Measurements from ENCODE around the gene NKX3-2.

NKX3-2 gene

DNA sequence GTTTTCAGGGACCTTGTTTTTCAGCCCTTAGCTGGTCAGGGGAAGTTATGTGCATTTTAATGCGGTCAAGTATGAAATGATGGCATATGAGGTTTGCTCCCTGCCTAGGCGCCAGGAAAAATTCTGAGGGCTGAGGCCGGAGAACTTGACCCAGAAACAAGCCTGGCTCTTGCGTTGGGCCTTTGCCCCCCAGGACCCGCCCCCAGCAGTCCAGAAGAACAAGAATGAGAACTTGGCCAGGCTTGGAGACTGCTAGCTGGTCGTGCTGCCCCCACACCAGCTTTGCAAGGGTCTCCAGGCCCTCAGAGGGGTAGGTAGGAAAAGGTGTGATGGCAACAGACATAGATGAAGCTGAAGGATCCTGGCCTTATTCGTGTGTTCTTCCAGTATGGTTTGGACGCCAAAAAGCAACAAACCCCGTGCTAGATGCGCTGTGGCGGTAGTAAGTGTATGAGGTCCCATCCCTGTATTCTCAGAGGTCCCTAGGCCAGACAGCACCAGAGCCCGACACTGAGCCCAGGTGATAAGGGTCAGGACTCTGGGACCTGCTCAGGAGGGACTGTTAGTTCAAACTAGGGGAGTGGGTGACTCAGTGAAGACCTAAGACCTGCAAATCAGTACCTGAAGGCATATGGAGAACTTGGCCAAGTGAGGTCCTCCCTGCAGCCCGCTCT lies 10.5 kb downstream of the NKX3-2 start:
- H3K36me3 ChIP-seq (ENCODE audit: control insufficient read depth in 2 of 2, insufficient read depth in 2 of 2, low read length in 2 of 2), result no peaks in the 10 kb centered on the region
- no peak overlapping the region for H3K27ac ChIP-seq (ENCODE audit: low read depth in 2 of 2, low read length in 2 of 2)
- H3K4me3 ChIP-seq (ENCODE audit: low read length in 2 of 2), result no peak overlapping the region
- H3K9ac ChIP-seq (ENCODE audit: low read depth in 1 of 2, low read length in 2 of 2), result no peak overlapping the region
- no peaks in the 10 kb centered on the region for H3K9me3 ChIP-seq (ENCODE audit: control insufficient read depth in 2 of 2, low read length in 2 of 2)
- H3K4me1 ChIP-seq (ENCODE audit: control insufficient read depth in 2 of 2, insufficient read depth in 2 of 2, low read length in 2 of 2), result no peaks in the 10 kb centered on the region
- peaks cover 63 to 67% of the 10 kb centered on the region in 2 donors for H3K27me3 ChIP-seq (ENCODE audit: control insufficient read depth in 2 of 2, insufficient read depth in 2 of 2, low read length in 2 of 2)

DNA sequence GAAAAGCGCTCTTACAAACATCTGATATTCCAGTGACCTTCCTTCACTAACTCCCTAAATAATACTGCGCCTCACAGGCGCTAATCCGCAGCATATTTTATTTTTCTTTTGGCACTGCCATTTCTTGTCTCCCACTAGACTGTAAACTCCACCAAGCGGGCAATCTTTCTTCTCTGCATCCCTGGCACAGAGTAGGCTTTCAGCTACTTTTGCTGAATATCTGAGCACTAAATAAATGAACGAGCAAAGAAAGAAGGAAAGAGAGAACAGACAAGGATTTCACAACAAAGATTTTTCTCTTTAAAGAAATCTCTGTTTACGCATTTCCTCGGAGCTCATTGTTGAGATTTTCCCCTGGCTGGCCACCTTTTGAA lies 12.7 kb downstream of the NKX3-2 start:
- Histone ChIP-seq H3K4me3 (ENCODE audit: low read length in 2 of 2) (no peak overlapping the region), H3K27me3 (ENCODE audit: control insufficient read depth in 2 of 2, insufficient read depth in 2 of 2, low read length in 2 of 2) (peaks cover 69 to 70% of the 10 kb centered on the region in 2 donors), H3K4me1 (ENCODE audit: control insufficient read depth in 2 of 2, insufficient read depth in 2 of 2, low read length in 2 of 2) (no peaks in the 10 kb centered on the region), H3K36me3 (ENCODE audit: control insufficient read depth in 2 of 2, insufficient read depth in 2 of 2, low read length in 2 of 2) (no peaks in the 10 kb centered on the region), H3K27ac (ENCODE audit: low read depth in 2 of 2, low read length in 2 of 2) (no peak overlapping the region), H3K9me3 (ENCODE audit: control insufficient read depth in 2 of 2, low read length in 2 of 2) (no peaks in the 10 kb centered on the region), H3K9ac (ENCODE audit: low read depth in 1 of 2, low read length in 2 of 2) (no peak overlapping the region)

DNA sequence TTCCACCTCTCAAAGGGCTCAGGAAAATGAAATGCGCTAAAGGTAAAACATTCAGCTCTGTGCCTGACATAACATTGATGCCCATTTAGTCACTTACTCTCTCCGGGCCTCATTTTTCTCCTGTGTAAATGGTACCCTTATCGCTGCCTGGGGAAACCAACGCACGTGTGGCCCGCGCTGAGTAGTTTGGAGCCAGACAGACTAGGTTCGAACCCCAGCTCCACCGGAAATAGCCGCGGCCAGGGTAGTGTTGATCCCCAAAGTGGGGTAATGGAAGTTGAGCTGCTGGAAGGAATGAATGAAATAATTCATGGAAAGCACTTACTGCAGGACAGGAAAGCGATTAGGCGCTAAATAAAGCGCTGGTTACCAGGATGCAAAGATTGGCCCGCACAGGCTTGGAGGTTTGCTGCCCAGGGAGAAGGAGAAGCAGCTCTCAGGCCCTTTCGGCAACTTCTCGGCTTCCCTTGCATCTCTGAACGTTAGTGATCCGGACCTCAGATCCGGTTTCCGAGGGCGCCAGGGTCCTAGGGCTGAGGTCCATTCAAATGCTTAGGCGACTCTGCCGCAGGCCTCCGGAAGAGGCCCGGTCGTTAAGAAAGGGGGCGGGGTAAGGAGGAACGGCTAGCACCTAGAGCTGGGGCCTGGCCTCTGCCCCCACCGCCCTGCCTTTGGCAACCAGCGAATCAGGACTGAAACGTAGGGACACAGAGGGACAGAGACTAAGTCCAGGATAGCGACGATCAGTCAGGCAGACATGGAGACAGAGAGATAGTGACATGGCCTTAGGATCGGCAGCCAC lies 13.3 kb downstream of the NKX3-2 start:
- no peaks in the 10 kb centered on the region for H3K4me1 ChIP-seq (ENCODE audit: control insufficient read depth in 2 of 2, insufficient read depth in 2 of 2, low read length in 2 of 2)

DNA sequence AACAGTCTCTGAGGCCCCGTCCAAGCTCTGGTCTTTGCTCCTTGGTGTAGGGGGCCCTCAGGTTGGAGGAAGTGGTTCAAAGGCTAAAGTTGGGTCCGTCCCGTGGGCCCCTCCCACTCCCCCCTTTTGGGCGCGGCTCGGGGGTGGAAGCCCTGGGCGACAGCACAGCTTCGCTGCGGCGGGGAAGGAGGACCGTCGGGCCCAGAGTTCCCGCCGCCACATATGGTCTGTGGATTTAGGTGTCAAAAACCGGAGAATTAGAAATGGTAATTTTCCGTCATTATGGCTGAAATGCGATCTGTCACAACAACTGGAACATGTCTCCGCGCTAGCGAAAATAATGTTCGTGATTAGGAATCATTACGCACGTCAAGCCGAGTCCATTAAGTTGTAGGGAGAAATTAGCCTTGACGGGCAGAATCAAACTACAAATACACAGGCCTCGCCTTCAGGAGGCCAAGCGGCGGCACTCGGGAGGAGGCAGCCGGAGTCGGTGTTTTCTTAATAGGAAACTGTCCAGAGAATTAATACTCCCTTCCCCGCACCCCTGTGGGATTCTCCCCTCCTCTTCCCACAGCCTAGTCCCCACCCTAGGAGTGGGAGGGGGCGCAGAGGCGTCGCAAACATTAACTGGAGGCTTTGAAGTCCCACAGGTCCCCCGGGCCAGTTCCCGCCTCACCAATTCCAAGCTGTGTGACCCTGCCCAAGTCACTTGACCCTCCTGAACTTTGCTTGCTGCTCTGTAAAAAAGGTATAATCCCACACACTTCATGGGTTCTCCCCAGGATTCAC lies 15.0 kb downstream of the NKX3-2 start:
- Histone ChIP-seq H3K36me3 (ENCODE audit: control insufficient read depth in 2 of 2, insufficient read depth in 2 of 2, low read length in 2 of 2) (no peaks in the 10 kb centered on the region), H3K9me3 (ENCODE audit: control insufficient read depth in 2 of 2, low read length in 2 of 2) (peaks cover 1 to 5% of the 10 kb centered on the region in 2 donors), H3K27me3 (ENCODE audit: control insufficient read depth in 2 of 2, insufficient read depth in 2 of 2, low read length in 2 of 2) (peaks cover 64 to 67% of the 10 kb centered on the region in 2 donors), H3K27ac (ENCODE audit: low read depth in 2 of 2, low read length in 2 of 2) (no peak overlapping the region), H3K4me1 (ENCODE audit: control insufficient read depth in 2 of 2, insufficient read depth in 2 of 2, low read length in 2 of 2) (no peaks in the 10 kb centered on the region), H3K4me3 (ENCODE audit: low read length in 2 of 2) (no peak overlapping the region), H3K9ac (ENCODE audit: low read depth in 1 of 2, low read length in 2 of 2) (no peak overlapping the region)

More for the DNA sequence above, 13.3 kb downstream of the NKX3-2 start:
- Histone ChIP-seq H3K27ac (ENCODE audit: low read depth in 2 of 2, low read length in 2 of 2) (no peak overlapping the region), H3K36me3 (ENCODE audit: control insufficient read depth in 2 of 2, insufficient read depth in 2 of 2, low read length in 2 of 2) (no peaks in the 10 kb centered on the region), H3K9ac (ENCODE audit: low read depth in 1 of 2, low read length in 2 of 2) (no peak overlapping the region), H3K27me3 (ENCODE audit: control insufficient read depth in 2 of 2, insufficient read depth in 2 of 2, low read length in 2 of 2) (peaks cover 70 to 72% of the 10 kb centered on the region in 2 donors), H3K4me3 (ENCODE audit: low read length in 2 of 2) (no peak overlapping the region), H3K9me3 (ENCODE audit: control insufficient read depth in 2 of 2, low read length in 2 of 2) (no peaks in the 10 kb centered on the region)

DNA sequence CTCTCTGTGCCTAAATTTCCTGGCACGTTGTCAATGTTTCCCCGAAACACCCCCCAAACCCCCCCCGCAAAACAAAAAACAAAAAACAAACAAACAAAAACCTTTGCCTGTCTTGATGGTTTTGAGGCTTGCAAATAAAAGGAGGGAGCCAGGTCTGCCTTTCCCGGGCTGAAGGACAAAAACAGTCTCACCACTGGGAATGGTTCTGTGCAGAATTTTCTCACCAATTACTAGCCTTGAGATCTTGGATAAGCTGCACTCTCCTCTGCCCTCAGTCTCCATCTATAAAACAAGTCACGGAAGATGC lies 15.5 kb downstream of the NKX3-2 start:
- H3K27me3 ChIP-seq (ENCODE audit: control insufficient read depth in 2 of 2, insufficient read depth in 2 of 2, low read length in 2 of 2), result peaks cover 63 to 67% of the 10 kb centered on the region in 2 donors
- no peaks in the 10 kb centered on the region for H3K36me3 ChIP-seq (ENCODE audit: control insufficient read depth in 2 of 2, insufficient read depth in 2 of 2, low read length in 2 of 2)
- peak overlapping the region in 1 of 2 donors; percentile 1 for H3K4me3 ChIP-seq (ENCODE audit: low read length in 2 of 2)
- H3K9ac ChIP-seq (ENCODE audit: low read depth in 1 of 2, low read length in 2 of 2), result no peak overlapping the region
- no peaks in the 10 kb centered on the region for H3K4me1 ChIP-seq (ENCODE audit: control insufficient read depth in 2 of 2, insufficient read depth in 2 of 2, low read length in 2 of 2)
- H3K27ac ChIP-seq (ENCODE audit: low read depth in 2 of 2, low read length in 2 of 2), result no peak overlapping the region
- H3K9me3 ChIP-seq (ENCODE audit: control insufficient read depth in 2 of 2, low read length in 2 of 2), result peaks cover 6 to 10% of the 10 kb centered on the region in 2 donors

DNA sequence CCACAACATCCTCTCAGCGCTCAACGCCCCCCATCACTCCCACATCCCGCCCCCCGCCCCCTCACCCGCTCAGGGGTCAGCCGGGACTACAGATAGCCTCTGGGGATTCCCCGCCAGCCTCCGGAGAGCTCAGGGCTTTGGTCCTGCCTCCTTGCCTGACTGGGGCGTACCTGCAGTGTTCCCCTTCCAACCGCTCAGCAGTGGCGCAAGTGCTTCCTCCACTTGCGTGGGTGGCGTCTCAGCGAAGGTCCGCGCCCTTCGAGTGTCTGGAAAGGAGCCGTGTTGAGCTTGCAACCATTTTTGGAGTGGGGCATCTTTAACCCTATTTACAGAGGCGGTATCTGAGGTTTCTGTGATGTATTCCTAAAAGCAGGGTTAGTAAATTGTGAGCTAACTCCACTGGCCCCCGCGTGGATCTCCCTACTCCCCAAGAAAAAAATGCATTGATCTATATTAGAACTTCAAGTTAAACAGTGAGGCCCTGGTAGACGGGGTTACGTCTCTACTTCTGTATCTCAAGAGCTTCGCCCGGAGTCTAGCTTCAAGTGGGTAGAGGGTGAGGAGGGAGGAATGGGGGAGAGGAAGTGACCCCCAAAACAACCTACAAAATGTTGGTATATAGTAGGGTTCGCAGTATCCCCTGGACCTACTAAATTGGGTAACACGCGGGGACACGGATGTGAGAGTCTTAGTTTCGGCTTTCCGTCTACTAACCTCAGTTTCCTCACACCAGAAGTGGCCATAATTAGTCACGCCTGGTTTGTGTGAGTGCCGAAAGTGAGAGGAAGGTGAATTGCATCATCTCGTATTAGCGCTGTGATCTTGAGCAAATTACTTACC lies 16.1 kb downstream of the NKX3-2 start:
- H3K36me3 ChIP-seq (ENCODE audit: control insufficient read depth in 2 of 2, insufficient read depth in 2 of 2, low read length in 2 of 2), result no peaks in the 10 kb centered on the region
- H3K9me3 ChIP-seq (ENCODE audit: control insufficient read depth in 2 of 2, low read length in 2 of 2), result peaks cover 6 to 10% of the 10 kb centered on the region in 2 donors
- no peak overlapping the region for H3K9ac ChIP-seq (ENCODE audit: low read depth in 1 of 2, low read length in 2 of 2)
- H3K27me3 ChIP-seq (ENCODE audit: control insufficient read depth in 2 of 2, insufficient read depth in 2 of 2, low read length in 2 of 2), result peaks cover 64 to 65% of the 10 kb centered on the region in 2 donors
- H3K4me3 ChIP-seq (ENCODE audit: low read length in 2 of 2), result peak overlapping the region in 1 of 2 donors; percentile 1
- no peaks in the 10 kb centered on the region for H3K4me1 ChIP-seq (ENCODE audit: control insufficient read depth in 2 of 2, insufficient read depth in 2 of 2, low read length in 2 of 2)
- H3K27ac ChIP-seq (ENCODE audit: low read depth in 2 of 2, low read length in 2 of 2), result no peak overlapping the region

DNA sequence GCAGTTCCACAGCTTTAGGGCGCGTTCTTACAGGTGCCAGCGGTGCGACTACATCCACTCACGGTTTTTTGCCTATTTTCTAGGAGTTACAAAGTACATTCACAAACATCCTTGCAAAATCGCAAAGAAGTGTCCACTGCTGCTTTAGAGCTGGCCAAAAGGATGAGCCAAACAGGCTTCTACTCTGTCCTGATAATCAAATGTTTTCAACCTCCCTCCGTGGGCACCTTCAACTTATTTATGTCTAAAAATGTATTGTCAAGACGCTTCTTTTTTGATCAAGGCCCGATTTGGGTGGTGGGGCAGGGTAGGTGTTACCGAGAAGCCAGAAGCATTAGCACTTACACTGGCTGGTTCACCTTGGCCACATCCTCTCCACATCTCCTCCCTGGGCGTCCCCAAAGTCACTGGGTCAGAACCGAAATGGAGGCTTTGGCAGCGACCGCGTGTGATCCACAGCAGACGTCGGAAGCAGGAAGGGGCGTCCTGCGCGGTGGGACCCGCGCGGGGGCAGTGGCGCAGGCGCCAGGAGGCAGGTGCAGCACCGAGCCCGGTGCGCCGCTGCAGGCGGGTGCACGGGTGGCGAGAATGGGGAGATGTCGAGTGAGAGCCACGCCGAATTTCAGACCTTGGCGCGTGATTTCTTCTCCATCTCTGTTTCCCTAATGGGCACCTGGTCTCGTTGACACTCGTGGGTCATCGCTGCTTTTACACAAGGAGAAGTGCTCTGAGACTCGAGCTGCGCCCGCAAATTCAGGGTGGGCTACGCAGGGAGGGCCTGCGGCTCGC lies 16.9 kb downstream of the NKX3-2 start:
- Histone ChIP-seq H3K36me3 (ENCODE audit: control insufficient read depth in 2 of 2, insufficient read depth in 2 of 2, low read length in 2 of 2) (no peaks in the 10 kb centered on the region), H3K4me1 (ENCODE audit: control insufficient read depth in 2 of 2, insufficient read depth in 2 of 2, low read length in 2 of 2) (no peaks in the 10 kb centered on the region), H3K27ac (ENCODE audit: low read depth in 2 of 2, low read length in 2 of 2) (no peak overlapping the region), H3K4me3 (ENCODE audit: low read length in 2 of 2) (no peak overlapping the region), H3K9ac (ENCODE audit: low read depth in 1 of 2, low read length in 2 of 2) (no peak overlapping the region), H3K9me3 (ENCODE audit: control insufficient read depth in 2 of 2, low read length in 2 of 2) (peaks cover 6 to 10% of the 10 kb centered on the region in 2 donors), H3K27me3 (ENCODE audit: control insufficient read depth in 2 of 2, insufficient read depth in 2 of 2, low read length in 2 of 2) (peaks cover 61 to 69% of the 10 kb centered on the region in 2 donors)

DNA sequence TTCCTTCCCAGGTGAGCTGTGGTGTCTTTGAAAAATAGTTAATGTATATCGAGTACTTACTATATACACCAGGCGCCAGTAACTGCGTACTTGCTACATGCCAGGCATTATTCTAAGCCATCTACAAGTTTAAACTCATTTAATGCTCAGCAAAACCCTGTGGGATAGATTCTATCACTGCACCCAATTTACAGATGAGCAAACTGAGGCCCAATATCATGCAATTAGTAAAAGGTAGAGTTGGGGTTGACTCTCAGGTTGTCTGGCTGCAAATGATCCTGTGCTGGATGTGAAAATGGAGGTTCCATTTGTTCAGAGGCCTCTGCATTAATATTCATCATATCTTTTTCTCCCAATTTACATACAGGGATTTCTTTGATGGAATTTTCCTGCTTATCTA lies 17.6 kb downstream of the NKX3-2 start:
- Histone ChIP-seq H3K4me1 (ENCODE audit: control insufficient read depth in 2 of 2, insufficient read depth in 2 of 2, low read length in 2 of 2) (no peaks in the 10 kb centered on the region), H3K36me3 (ENCODE audit: control insufficient read depth in 2 of 2, insufficient read depth in 2 of 2, low read length in 2 of 2) (no peaks in the 10 kb centered on the region), H3K9me3 (ENCODE audit: control insufficient read depth in 2 of 2, low read length in 2 of 2) (peaks cover 6 to 10% of the 10 kb centered on the region in 2 donors), H3K27ac (ENCODE audit: low read depth in 2 of 2, low read length in 2 of 2) (no peak overlapping the region), H3K4me3 (ENCODE audit: low read length in 2 of 2) (no peak overlapping the region), H3K9ac (ENCODE audit: low read depth in 1 of 2, low read length in 2 of 2) (no peak overlapping the region), H3K27me3 (ENCODE audit: control insufficient read depth in 2 of 2, insufficient read depth in 2 of 2, low read length in 2 of 2) (peaks cover 65 to 72% of the 10 kb centered on the region in 2 donors)

DNA sequence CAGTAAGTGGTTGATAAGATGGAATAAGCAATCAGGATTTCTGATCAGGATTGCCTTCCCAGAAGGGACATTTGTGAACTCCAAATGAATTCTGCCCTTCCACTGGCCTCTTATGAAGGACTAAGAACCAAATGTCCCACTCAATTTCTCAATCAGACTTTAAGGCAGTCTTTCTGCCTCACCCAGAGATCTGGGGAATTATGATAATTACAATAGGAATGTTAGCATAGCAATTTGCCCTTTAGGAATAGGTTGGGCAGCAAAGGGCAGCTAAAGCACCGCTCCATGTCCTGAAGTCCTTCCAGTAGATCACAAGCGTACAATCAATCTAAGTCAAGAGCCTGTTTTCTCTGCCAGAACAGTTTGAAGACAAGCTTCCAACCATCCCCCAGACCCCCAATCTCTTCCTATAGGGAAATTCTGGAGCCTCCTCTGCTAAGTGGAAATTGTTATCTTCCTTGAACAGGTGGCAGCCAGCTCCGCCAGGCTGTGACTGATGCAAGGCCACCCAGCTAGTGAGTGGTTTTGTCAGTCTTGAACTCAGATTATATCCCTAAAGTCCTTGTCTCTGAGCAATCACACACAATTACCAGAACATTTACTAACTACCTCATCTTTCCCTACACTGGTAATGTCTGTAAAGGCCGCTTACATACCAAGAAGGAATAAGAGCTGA lies 18.6 kb downstream of the NKX3-2 start:
- Histone ChIP-seq H3K36me3 (ENCODE audit: control insufficient read depth in 2 of 2, insufficient read depth in 2 of 2, low read length in 2 of 2) (no peaks in the 10 kb centered on the region), H3K9me3 (ENCODE audit: control insufficient read depth in 2 of 2, low read length in 2 of 2) (peaks cover 6 to 10% of the 10 kb centered on the region in 2 donors), H3K4me1 (ENCODE audit: control insufficient read depth in 2 of 2, insufficient read depth in 2 of 2, low read length in 2 of 2) (no peaks in the 10 kb centered on the region), H3K9ac (ENCODE audit: low read depth in 1 of 2, low read length in 2 of 2) (no peak overlapping the region), H3K27ac (ENCODE audit: low read depth in 2 of 2, low read length in 2 of 2) (no peak overlapping the region), H3K4me3 (ENCODE audit: low read length in 2 of 2) (no peak overlapping the region), H3K27me3 (ENCODE audit: control insufficient read depth in 2 of 2, insufficient read depth in 2 of 2, low read length in 2 of 2) (peaks cover 60 to 67% of the 10 kb centered on the region in 2 donors)

All from mucosa of rectum (tissue), 2 donors.